Keratinocyte (primary cell): ENCODE data around the gene MRPS18A.

Experiments used
- EZH2 ChIP-seq: IDR thresholded peaks from one replicate; pipeline ENCODE4 v1.6.1; 2012; ENCODE audit warnings: inconsistent platforms, mild to moderate bottlenecking, low read length, moderate library complexity
- TF ChIP-seq, protein P1 (sequence below), 3 experiments: IDR thresholded peaks in 1 of 3; conservative IDR thresholded peaks in 1 of 3; optimal IDR thresholded peaks in 1 of 3; 2 replicates in 2 of 3; 3 replicates in 1 of 3; pipeline versions ENCODE3 to v1.5.1; 2011; ENCODE audit warnings: low read length in 3 of 3, mild to moderate bottlenecking in 3 of 3, moderate library complexity in 2 of 3, control low read depth in 1 of 3, inconsistent platforms in 1 of 3; ENCODE audit not compliant: insufficient read depth in 2 of 3; ENCODE audit errors: extremely low read depth in 1 of 3

DNA sequence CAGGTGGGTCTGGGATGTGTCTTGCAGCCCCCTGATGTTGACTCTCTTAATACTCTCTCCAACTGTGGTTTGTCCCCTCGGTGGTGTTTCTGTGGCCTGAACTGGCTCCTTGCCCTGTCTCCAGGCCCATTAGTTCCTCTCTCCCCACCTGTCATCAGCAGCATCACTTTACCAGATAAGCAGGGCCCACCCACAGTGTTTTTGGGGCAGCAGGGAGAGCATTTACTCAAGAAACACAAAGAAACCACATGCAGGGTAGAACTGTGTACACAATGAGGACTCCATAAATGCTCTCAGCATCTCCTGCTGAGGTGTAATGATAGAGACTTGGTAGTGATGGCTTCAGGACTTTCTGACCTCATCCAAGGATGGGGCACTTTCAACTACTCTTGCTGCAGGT lies 20.2 kb upstream of the MRPS18A start:
- TF ChIP-seq, protein P1, sequence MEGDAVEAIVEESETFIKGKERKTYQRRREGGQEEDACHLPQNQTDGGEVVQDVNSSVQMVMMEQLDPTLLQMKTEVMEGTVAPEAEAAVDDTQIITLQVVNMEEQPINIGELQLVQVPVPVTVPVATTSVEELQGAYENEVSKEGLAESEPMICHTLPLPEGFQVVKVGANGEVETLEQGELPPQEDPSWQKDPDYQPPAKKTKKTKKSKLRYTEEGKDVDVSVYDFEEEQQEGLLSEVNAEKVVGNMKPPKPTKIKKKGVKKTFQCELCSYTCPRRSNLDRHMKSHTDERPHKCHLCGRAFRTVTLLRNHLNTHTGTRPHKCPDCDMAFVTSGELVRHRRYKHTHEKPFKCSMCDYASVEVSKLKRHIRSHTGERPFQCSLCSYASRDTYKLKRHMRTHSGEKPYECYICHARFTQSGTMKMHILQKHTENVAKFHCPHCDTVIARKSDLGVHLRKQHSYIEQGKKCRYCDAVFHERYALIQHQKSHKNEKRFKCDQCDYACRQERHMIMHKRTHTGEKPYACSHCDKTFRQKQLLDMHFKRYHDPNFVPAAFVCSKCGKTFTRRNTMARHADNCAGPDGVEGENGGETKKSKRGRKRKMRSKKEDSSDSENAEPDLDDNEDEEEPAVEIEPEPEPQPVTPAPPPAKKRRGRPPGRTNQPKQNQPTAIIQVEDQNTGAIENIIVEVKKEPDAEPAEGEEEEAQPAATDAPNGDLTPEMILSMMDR (optimal IDR thresholded peaks at IDR 0.05 in 1 of 3, IDR thresholded peaks at IDR 0.05 in 1 of 3, conservative IDR thresholded peaks at IDR 0.05 in 1 of 3; ENCODE audit: extremely low read depth in 1 of 3, insufficient read depth in 2 of 3, low read length in 3 of 3): no peak
- no peak for TF ChIP-seq EZH2
